ENCODE measurements around the gene PRSS38.

GRCh38 chr1:227771326-227771725 is 44.1 kb upstream of the PRSS38 start:
- no peak for TF ChIP-seq EZH2 (IDR thresholded peaks at IDR 0.05)
- TF ChIP-seq POLR2AphosphoS5 (IDR thresholded peaks at IDR 0.05; ENCODE audit: borderline replicate concordance, low read depth, low read length) = no peak
